SK-N-SH (cell line): ENCODE measurements around the gene IFIT1.

Source experiments
- CHD2 ChIP-seq: fragments of 150-350 bp; IDR thresholded peaks from 2 replicates; pipeline ENCODE4 v1.6.1; 2018; ENCODE audit warnings: low read length; ENCODE audit not compliant: partially characterized antibody
- CTCF ChIP-seq: fragments of 200-600 bp; sonication (generic); IDR thresholded peaks from 2 replicates; pipeline ENCODE4 v1.6.1; 2017; ENCODE audit warnings: antibody characterized with exemption, mild to moderate bottlenecking, moderate library complexity
- EZH2phosphoT487 ChIP-seq: fragments of 200-600 bp; sonication (generic); IDR thresholded peaks from 2 replicates; pipeline ENCODE4 v1.6.1; 2017; ENCODE audit warnings: low read depth, mixed run types, mild to moderate bottlenecking, antibody characterized with exemption, moderate library complexity, borderline replicate concordance
- MAX ChIP-seq: IDR thresholded peaks from 2 replicates; pipeline ENCODE4 v1.4.0; 2012; ENCODE audit warnings: low read depth
- NFIC ChIP-seq: IDR thresholded peaks from 2 replicates; pipeline ENCODE4 v1.4.0; 2012; ENCODE audit warnings: borderline replicate concordance
- PBX3 ChIP-seq: IDR thresholded peaks from 2 replicates; pipeline ENCODE4; 2012
- POLR2AphosphoS5 ChIP-seq: IDR thresholded peaks from 2 replicates; pipeline ENCODE4 v1.6.1; 2012; ENCODE audit warnings: low read depth, low read length
- REST ChIP-seq: IDR thresholded peaks from 2 replicates; pipeline ENCODE4 v1.6.1; 2012; ENCODE audit warnings: mild to moderate bottlenecking, low read depth, low read length, moderate library complexity
- TCF12 ChIP-seq: IDR thresholded peaks from 2 replicates; pipeline ENCODE4 v1.4.0; 2012
- TEAD4 ChIP-seq: IDR thresholded peaks from 2 replicates; pipeline ENCODE4 v1.4.0; 2012; ENCODE audit warnings: mild to moderate bottlenecking, borderline replicate concordance; ENCODE audit not compliant: insufficient read depth

GRCh38 chr10:89419548-89419947 lies 27.1 kb downstream of the IFIT1 start:
- TF ChIP-seq CTCF (peak; percentile 48), TCF12 (no peak), CHD2 (no peak), EZH2phosphoT487 (no peak), NFIC (no peak), TEAD4 (no peak), MAX (no peak), POLR2AphosphoS5 (no peak), PBX3 (no peak), REST (no peak)
